T47D (cell line): ENCODE measurements around the gene ASCC1.

Experiments used
- DNase-seq, 2 experiments: peaks; one replicate each; pipeline versions ENCODE4 v3.0.0 to v3.0.0-alpha.2; 2011 to 2012; ENCODE audit warnings: low read depth in 1 of 2, low spot score in 1 of 2
- JUND ChIP-seq: IDR thresholded peaks from 2 replicates; pipeline ENCODE4 v1.6.1; 2012; ENCODE audit warnings: low read depth
- in situ Hi-C: cut with HindIII; loops from 2 replicates; pipeline ENCODE4 v1.10.0; 2016; ENCODE audit warnings: low sequenced_read_pairs, low pct_unique_long_range_greater_than_20kb

ASCC1 gene

GRCh38 chr10:72194949-72195348 lies 21.1 kb downstream of the ASCC1 start:
- no peak for DNase-seq
- in situ Hi-C loops, result no loop called here
- no peak for TF ChIP-seq JUND

- in situ Hi-C loops, result no loop called here
- no peak for DNase-seq
- no peak for TF ChIP-seq JUND
Measured at GRCh38 chr10:72186982-72187330, 29.1 kb downstream of the ASCC1 start.

- DNase-seq, result no peak
- TF ChIP-seq JUND, result no peak
- in situ Hi-C loops, result no loop called here
Measured at GRCh38 chr10:72186258-72186981, 29.7 kb downstream of the ASCC1 start.

GRCh38 chr10:72184156-72184555 lies 31.9 kb downstream of the ASCC1 start:
- no peak for TF ChIP-seq JUND
- no peak for DNase-seq
- in situ Hi-C loops, result no loop called here

GRCh38 chr10:72177454-72177853 lies 38.6 kb downstream of the ASCC1 start:
- in situ Hi-C loops, result no loop called here

GRCh38 chr10:72176701-72177100 lies 39.4 kb downstream of the ASCC1 start:
- in situ Hi-C loops, result no loop called here
- no peak for TF ChIP-seq JUND
- no peak for DNase-seq

More at GRCh38 chr10:72177454-72177853, 38.6 kb downstream of the ASCC1 start:
- no peak for DNase-seq
- no peak for TF ChIP-seq JUND

GRCh38 chr10:72175149-72175548 lies 40.9 kb downstream of the ASCC1 start:
- in situ Hi-C loops, result no loop called here
- no peak for TF ChIP-seq JUND
- no peak for DNase-seq

GRCh38 chr10:72174297-72174662 lies 41.8 kb downstream of the ASCC1 start:
- in situ Hi-C loops, result no loop called here
- no peak for TF ChIP-seq JUND
- DNase-seq, result no peak

- no peak for DNase-seq
- in situ Hi-C loops, result no loop called here
- TF ChIP-seq JUND, result no peak
Measured at GRCh38 chr10:72173619-72174296, 42.3 kb downstream of the ASCC1 start.

GRCh38 chr10:72173262-72173618 lies 42.8 kb downstream of the ASCC1 start:
- in situ Hi-C loops, result no loop called here
- TF ChIP-seq JUND, result no peak

GRCh38 chr10:72171175-72171630 lies 44.9 kb downstream of the ASCC1 start:
- in situ Hi-C loops, result no loop called here
- TF ChIP-seq JUND, result peak; percentile 91
- DNase-seq, result peak; percentile 8 to 91

More at GRCh38 chr10:72173262-72173618, 42.8 kb downstream of the ASCC1 start:
- no peak for DNase-seq

GRCh38 chr10:72170733-72171132 lies 45.3 kb downstream of the ASCC1 start:
- in situ Hi-C loops, result no loop called here
- TF ChIP-seq JUND, result no peak
- no peak for DNase-seq

- no peak for TF ChIP-seq JUND
- in situ Hi-C loops, result no loop called here
- DNase-seq, result peak in 1 of 2 experiments; percentile 59
Measured at GRCh38 chr10:72170263-72170662, 45.8 kb downstream of the ASCC1 start.
